Sigmoid colon (tissue), 7 donors: Measurements from ENCODE around the gene KLRC1. TPM values are rescaled to one million over a fixed set of nuclear protein-coding genes. Genes with fewer than 3 reads are reported as not detected.
"Not testable (repeated sequence)": the region's sequence is repeated elsewhere in the genome, so short reads cannot be mapped to it uniquely, and the experiment has no call there.

ENCODE experiments used
- DNase-seq: peaks from one replicate; pipeline ENCODE4 v3.0.0-alpha.2; 2019
- H3K27ac ChIP-seq, 4 donors: fragments of 200-600 bp; sonication (generic); one replicate each; pipeline ENCODE4 v1.5.1; 2016 to 2019; ENCODE audit warnings: mild to moderate bottlenecking in 1 of 4
- H3K27me3 ChIP-seq, 3 donors: fragments of 200-600 bp; sonication (generic); one replicate each; pipeline ENCODE4 v1.5.1; 2019; ENCODE audit warnings: mild to moderate bottlenecking in 1 of 3
- H3K36me3 ChIP-seq, 4 donors: fragments of 200-600 bp; sonication (generic); one replicate each; pipeline ENCODE4 v1.5.1; 2016 to 2019
- H3K4me1 ChIP-seq, 4 donors: fragments of 200-600 bp; sonication (generic); one replicate each; pipeline ENCODE4 v1.5.1; 2017 to 2019
- H3K4me3 ChIP-seq, 4 donors: fragments of 200-600 bp; sonication (generic); one replicate each; pipeline ENCODE4 v1.5.1; 2017 to 2019; ENCODE audit warnings: mild to moderate bottlenecking in 2 of 4, moderate library complexity in 1 of 4
- H3K9me3 ChIP-seq, 4 donors: fragments of 200-600 bp in 3 of 4; sonication (generic) in 3 of 4; one replicate each; pipeline versions ENCODE4 v1.5.1 to v1.6.1; 2013 to 2019
- CTCF ChIP-seq, 4 experiments: fragments of 450-650 bp in 3 of 4; fragments of 200-600 bp in 1 of 4; IDR thresholded peaks; one replicate each; pipeline ENCODE4 v1.5.1; 2016 to 2019; ENCODE audit warnings: antibody characterized with exemption in 4 of 4, mild to moderate bottlenecking in 3 of 4, moderate library complexity in 2 of 4
- EP300 ChIP-seq, 4 donors: sonication (generic); formaldehyde crosslinking; IDR thresholded peaks; one replicate each; pipeline ENCODE4 v1.6.1; 2017; ENCODE audit warnings: antibody characterized with exemption in 4 of 4
- POLR2A ChIP-seq, 2 donors: fragments of 450-650 bp; IDR thresholded peaks; one replicate each; pipeline ENCODE4 v1.6.1; 2016; ENCODE audit warnings: antibody characterized with exemption in 2 of 2, mild to moderate bottlenecking in 2 of 2, moderate library complexity in 2 of 2
- POLR2AphosphoS5 ChIP-seq, 4 donors: sonication (generic); formaldehyde crosslinking; IDR thresholded peaks; one replicate each; pipeline ENCODE4 v1.6.1; 2017; ENCODE audit warnings: antibody characterized with exemption in 4 of 4
- WGBS, 2 donors: extraction: QIAGEN DNeasy Blood & Tissue Kit; methylation state at CpG; one replicate each; pipeline ENCODE4 v1.1.7; 2013; 5-methylcytosine and 5-hydroxymethylcytosine counted together
- intact Hi-C: fragments of 100-400 bp; cut with DNase I; formaldehyde crosslinking; loops from one replicate; pipeline ENCODE4 v1.15.1; 2023
- polyA plus RNA-seq, 3 donors: library from polyadenylated mRNA; stranded (reverse); fragments of 200-250 nt; gene quantifications; one replicate each; pipeline ENCODE4 v1.2.3, GENCODE V29; 2013
- total RNA-seq, 4 donors: library from RNA; depleted of rRNA; stranded (reverse); fragments of >200 nt; gene quantifications; one replicate each; pipeline ENCODE4 v1.1.0, GENCODE V29; 2016
- donor health status: healthy with polysubstance abuse.
- donor health status: Bipolar disorder and iron deficiency.
- donor health status: healthy.

Gene KLRC1
- total and polyA plus RNA-seq, 7 donors, result 0.69 to 1.8 (median 1.3) TPM; not detected in 4

GRCh38 chr12:10491766-10492165, 38.6 kb upstream of the KLRC1 start:
- no peaks in the 10 kb centered on the region for H3K27me3 ChIP-seq
- no peaks in the 10 kb centered on the region for H3K4me1 ChIP-seq
- TF ChIP-seq EP300 (IDR thresholded peaks at IDR 0.05) (no peak), CTCF (IDR thresholded peaks at IDR 0.05) (no peak), POLR2AphosphoS5 (IDR thresholded peaks at IDR 0.05) (no peak), POLR2A (IDR thresholded peaks at IDR 0.05) (no peak)
- WGBS, 2 donors, result 78 to 87% methylated on average over 4 of the region's 4 CpGs
- no peak overlapping the region for H3K4me3 ChIP-seq
- intact Hi-C loops, result no loop called here
- no peak for DNase-seq
- H3K36me3 ChIP-seq, result no peaks in the 10 kb centered on the region
- H3K27ac ChIP-seq, result no peak overlapping the region
- H3K9me3 ChIP-seq, result no peaks in the 10 kb centered on the region

- H3K4me1 ChIP-seq, intact Hi-C loops, H3K9me3 ChIP-seq, H3K4me3 ChIP-seq, H3K36me3 ChIP-seq, H3K27me3 ChIP-seq, H3K27ac ChIP-seq, DNase-seq: not testable (repeated sequence)
- WGBS, 2 donors, result 97 to 98% methylated on average over 2 of the region's 2 CpGs
Observed at GRCh38 chr12:10487328-10487727, 34.2 kb upstream of the KLRC1 start.

GRCh38 chr12:10481901-10482300, 28.7 kb upstream of the KLRC1 start:
- DNase-seq, H3K27me3 ChIP-seq, intact Hi-C loops, H3K9me3 ChIP-seq, H3K4me3 ChIP-seq, H3K27ac ChIP-seq, H3K36me3 ChIP-seq, H3K4me1 ChIP-seq: not testable (repeated sequence)
- WGBS, 2 donors, result 52 to 53% methylated on average over 2 of the region's 2 CpGs

GRCh38 chr12:10472808-10473207, 19.6 kb upstream of the KLRC1 start:
- H3K4me3 ChIP-seq, H3K27me3 ChIP-seq, intact Hi-C loops, H3K27ac ChIP-seq, H3K4me1 ChIP-seq, H3K9me3 ChIP-seq, DNase-seq, H3K36me3 ChIP-seq: not testable (repeated sequence)
- 84 to 91% methylated on average over 5 of the region's 5 CpGs for WGBS, 2 donors

- no peak overlapping the region for H3K27ac ChIP-seq
- H3K27me3 ChIP-seq, result no peaks in the 10 kb centered on the region
- H3K36me3 ChIP-seq, result no peaks in the 10 kb centered on the region
- no peak overlapping the region for H3K4me3 ChIP-seq
- H3K9me3 ChIP-seq, result no peaks in the 10 kb centered on the region
- no peak for DNase-seq
- no peaks in the 10 kb centered on the region for H3K4me1 ChIP-seq
- TF ChIP-seq CTCF (IDR thresholded peaks at IDR 0.05) (no peak), POLR2A (IDR thresholded peaks at IDR 0.05) (no peak), POLR2AphosphoS5 (IDR thresholded peaks at IDR 0.05) (no peak), EP300 (IDR thresholded peaks at IDR 0.05) (no peak)
- intact Hi-C loops, result no loop called here
- WGBS, 2 donors, result 89 to 90% methylated on average over 1 of the region's 1 CpG
Observed at GRCh38 chr12:10469701-10470100, 16.5 kb upstream of the KLRC1 start.

GRCh38 chr12:10466311-10466710, 13.1 kb upstream of the KLRC1 start:
- H3K27ac ChIP-seq, result no peak overlapping the region
- intact Hi-C loops, result no loop called here
- H3K4me3 ChIP-seq, result no peak overlapping the region
- no peak for DNase-seq
- TF ChIP-seq EP300 (IDR thresholded peaks at IDR 0.05) (no peak), CTCF (IDR thresholded peaks at IDR 0.05) (no peak), POLR2A (IDR thresholded peaks at IDR 0.05) (no peak), POLR2AphosphoS5 (IDR thresholded peaks at IDR 0.05) (no peak)
- WGBS, 2 donors, result 93 to 94% methylated on average over 4 of the region's 4 CpGs
- H3K36me3 ChIP-seq, result no peaks in the 10 kb centered on the region
- no peaks in the 10 kb centered on the region for H3K9me3 ChIP-seq
- H3K27me3 ChIP-seq, result no peaks in the 10 kb centered on the region
- no peaks in the 10 kb centered on the region for H3K4me1 ChIP-seq
